MM.1S (cell line): ENCODE data around the gene CST8.

ENCODE experiments used
- DNase-seq: peaks from one replicate; pipeline ENCODE4 v3.0.0-alpha.2; 2015
- H2AFZ ChIP-seq: fragments of 300-600 bp; sonication (generic); 2 replicates; pipeline ENCODE4 v1.6.0; 2016; ENCODE audit warnings: antibody characterized with exemption, low read length
- H3F3A ChIP-seq: fragments of 300-600 bp; sonication (generic); 2 replicates; pipeline ENCODE4 v1.6.1; 2016; ENCODE audit warnings: mild to moderate bottlenecking, antibody characterized with exemption, low read length, moderate library complexity, mixed read lengths; ENCODE audit not compliant: insufficient read depth
- H3K27ac ChIP-seq: fragments of 300-600 bp; sonication (generic); 2 replicates; pipeline ENCODE4 v1.5.1; 2016; ENCODE audit warnings: mild to moderate bottlenecking, low read length
- H3K27me3 ChIP-seq: fragments of 300-600 bp; sonication (generic); replicated peaks from 2 replicates; pipeline ENCODE4 v1.6.0; 2016; ENCODE audit warnings: low read length; ENCODE audit not compliant: insufficient read depth
- H3K36me3 ChIP-seq: fragments of 300-600 bp; sonication (generic); replicated peaks from 2 replicates; pipeline ENCODE4 v1.6.1; 2016; ENCODE audit warnings: mild to moderate bottlenecking, low read length, mixed read lengths; ENCODE audit not compliant: insufficient read depth
- H3K4me1 ChIP-seq: fragments of 300-600 bp; sonication (generic); 2 replicates; pipeline ENCODE4 v1.6.1; 2016; ENCODE audit warnings: low read length, mixed read lengths
- H3K4me2 ChIP-seq: fragments of 300-600 bp; sonication (generic); 2 replicates; pipeline ENCODE4 v1.6.0; 2016; ENCODE audit warnings: low read depth, low read length
- H3K4me3 ChIP-seq: fragments of 300-600 bp; sonication (generic); 2 replicates; pipeline ENCODE4 v1.5.1; 2016; ENCODE audit warnings: low read length, mixed read lengths
- H3K79me2 ChIP-seq: fragments of 300-600 bp; sonication (generic); 2 replicates; pipeline ENCODE4 v1.6.1; 2016; ENCODE audit warnings: mixed run types, low read length, mixed read lengths
- H3K9ac ChIP-seq: fragments of 300-600 bp; sonication (generic); 2 replicates; pipeline ENCODE4 v1.6.1; 2016; ENCODE audit warnings: low read length, mixed read lengths
- H3K9me2 ChIP-seq: fragments of 300-600 bp; sonication (generic); replicated peaks from 2 replicates; pipeline ENCODE4 v1.6.1; 2016; ENCODE audit warnings: mild to moderate bottlenecking, low read length, mixed read lengths; ENCODE audit not compliant: insufficient read depth
- H3K9me3 ChIP-seq: fragments of 300-600 bp; sonication (generic); replicated peaks from 2 replicates; pipeline ENCODE4 v1.6.1; 2016; ENCODE audit warnings: mild to moderate bottlenecking, low read length, mixed read lengths; ENCODE audit not compliant: insufficient read depth
- H4K20me1 ChIP-seq: fragments of 300-600 bp; sonication (generic); 2 replicates; pipeline ENCODE4 v1.6.1; 2016; ENCODE audit warnings: mild to moderate bottlenecking, low read length, moderate library complexity, mixed read lengths; ENCODE audit not compliant: insufficient read depth
- CTCF ChIP-seq: fragments of 300-600 bp; sonication (generic); IDR thresholded peaks from 2 replicates; pipeline ENCODE4 v1.5.1; 2016; ENCODE audit warnings: antibody characterized with exemption, low read length, mixed read lengths
- EZH2 ChIP-seq: fragments of 300-600 bp; sonication (generic); optimal IDR thresholded peaks from 2 replicates; pipeline ENCODE3; 2017; ENCODE audit warnings: low read depth, mild to moderate bottlenecking, antibody characterized with exemption, low read length, mixed read lengths
- EZH2phosphoT487 ChIP-seq: fragments of 300-600 bp; sonication (generic); IDR thresholded peaks from 2 replicates; pipeline ENCODE4 v1.6.1; 2018; ENCODE audit warnings: antibody characterized with exemption, low read length

Gene CST8

GRCh38 chr20:23448167-23448566 is 42.8 kb upstream of the CST8 start:
- no peaks in the 10 kb centered on the region for H3K79me2 ChIP-seq
- no peak overlapping the region for H3K4me3 ChIP-seq
- TF ChIP-seq EZH2phosphoT487: no peak
- TF ChIP-seq CTCF: no peak
- no peak for TF ChIP-seq EZH2
- H3K4me2 ChIP-seq: no peak overlapping the region
- H3F3A ChIP-seq: no peaks in the 10 kb centered on the region
- no peaks in the 10 kb centered on the region for H3K9me2 ChIP-seq
- no peak overlapping the region for H2AFZ ChIP-seq
- no peaks in the 10 kb centered on the region for H3K4me1 ChIP-seq
- H3K27me3 ChIP-seq: no peaks in the 10 kb centered on the region
- H3K36me3 ChIP-seq: no peaks in the 10 kb centered on the region
- H4K20me1 ChIP-seq: no peaks in the 10 kb centered on the region
- no peaks in the 10 kb centered on the region for H3K9me3 ChIP-seq
- no peak overlapping the region for H3K27ac ChIP-seq
- DNase-seq: no peak
- H3K9ac ChIP-seq: no peak overlapping the region

GRCh38 chr20:23449421-23449820 is 41.5 kb upstream of the CST8 start:
- Histone ChIP-seq H3K27me3 (no peaks in the 10 kb centered on the region), H3K36me3 (no peaks in the 10 kb centered on the region), H3K4me1 (no peaks in the 10 kb centered on the region), H2AFZ (no peak overlapping the region), H3K4me2 (no peak overlapping the region), H3F3A (no peaks in the 10 kb centered on the region), H3K27ac (no peak overlapping the region), H3K9me2 (no peaks in the 10 kb centered on the region), H3K4me3 (no peak overlapping the region), H4K20me1 (no peaks in the 10 kb centered on the region), H3K79me2 (no peaks in the 10 kb centered on the region), H3K9ac (no peak overlapping the region), H3K9me3 (no peaks in the 10 kb centered on the region)
- TF ChIP-seq CTCF (no peak), EZH2 (no peak), EZH2phosphoT487 (no peak)
- no peak for DNase-seq

- no peaks in the 10 kb centered on the region for H3K27me3 ChIP-seq
Observed at GRCh38 chr20:23450877-23451276, 40.0 kb upstream of the CST8 start.

More at GRCh38 chr20:23450877-23451276, 40.0 kb upstream of the CST8 start:
- Histone ChIP-seq H3K36me3 (no peaks in the 10 kb centered on the region), H2AFZ (no peak overlapping the region), H3K79me2 (no peaks in the 10 kb centered on the region), H3K4me2 (no peak overlapping the region), H3F3A (no peaks in the 10 kb centered on the region), H3K4me1 (no peaks in the 10 kb centered on the region), H3K9ac (no peak overlapping the region), H3K27ac (no peak overlapping the region), H4K20me1 (no peaks in the 10 kb centered on the region), H3K9me2 (no peaks in the 10 kb centered on the region), H3K9me3 (no peaks in the 10 kb centered on the region), H3K4me3 (no peak overlapping the region)
- TF ChIP-seq CTCF (no peak), EZH2 (no peak), EZH2phosphoT487 (no peak)
- no peak for DNase-seq
